Measurements from ENCODE around the gene STX18.

STX18 gene

GRCh38 chr4:4446434-4446833, 95.4 kb downstream of the STX18 start:
- Histone ChIP-seq H3K4me1 (ENCODE audit: control insufficient read depth, insufficient read depth, low read length) (no peaks in the 10 kb centered on the region), H3K27me3 (ENCODE audit: control insufficient read depth, insufficient read depth, low read length) (no peaks in the 10 kb centered on the region), H3K4me3 (ENCODE audit: low read length) (no peak overlapping the region), H3K9me3 (ENCODE audit: control insufficient read depth, insufficient read depth, low read length) (no peaks in the 10 kb centered on the region), H3K36me3 (ENCODE audit: control insufficient read depth, insufficient read depth, low read length) (no peaks in the 10 kb centered on the region), H3K27ac (ENCODE audit: low read length) (no peak overlapping the region)
- DNase-seq (ENCODE audit: low read depth, low spot score), result no peak

GRCh38 chr4:4443821-4444220, 98.0 kb downstream of the STX18 start:
- no peak for DNase-seq (ENCODE audit: low read depth, low spot score)
- no peak overlapping the region for H3K4me3 ChIP-seq (ENCODE audit: low read length)
- no peak overlapping the region for H3K27ac ChIP-seq (ENCODE audit: low read length)
- no peaks in the 10 kb centered on the region for H3K36me3 ChIP-seq (ENCODE audit: control insufficient read depth, insufficient read depth, low read length)
- WGBS (ENCODE audit: insufficient coverage, insufficient read length), result no CpG with 5 or more reads among the region's 2 CpGs
- no peaks in the 10 kb centered on the region for H3K9me3 ChIP-seq (ENCODE audit: control insufficient read depth, insufficient read depth, low read length)
- no peaks in the 10 kb centered on the region for H3K4me1 ChIP-seq (ENCODE audit: control insufficient read depth, insufficient read depth, low read length)
- no peaks in the 10 kb centered on the region for H3K27me3 ChIP-seq (ENCODE audit: control insufficient read depth, insufficient read depth, low read length)

- no peak for DNase-seq (ENCODE audit: low read depth, low spot score)
- no CpG with 5 or more reads among the region's 2 CpGs for WGBS (ENCODE audit: insufficient coverage, insufficient read length)
- Histone ChIP-seq H3K27ac (ENCODE audit: low read length) (no peak overlapping the region), H3K9me3 (ENCODE audit: control insufficient read depth, insufficient read depth, low read length) (no peaks in the 10 kb centered on the region), H3K4me3 (ENCODE audit: low read length) (no peak overlapping the region), H3K36me3 (ENCODE audit: control insufficient read depth, insufficient read depth, low read length) (no peaks in the 10 kb centered on the region), H3K4me1 (ENCODE audit: control insufficient read depth, insufficient read depth, low read length) (no peaks in the 10 kb centered on the region), H3K27me3 (ENCODE audit: control insufficient read depth, insufficient read depth, low read length) (no peaks in the 10 kb centered on the region)
These were observed 101.4 kb downstream of the STX18 start for GRCh38 chr4:4440333-4441061.

- Histone ChIP-seq H3K9me3 (ENCODE audit: control insufficient read depth, insufficient read depth, low read length) (no peaks in the 10 kb centered on the region), H3K27me3 (ENCODE audit: control insufficient read depth, insufficient read depth, low read length) (no peaks in the 10 kb centered on the region), H3K4me1 (ENCODE audit: control insufficient read depth, insufficient read depth, low read length) (no peaks in the 10 kb centered on the region), H3K27ac (ENCODE audit: low read length) (no peak overlapping the region), H3K36me3 (ENCODE audit: control insufficient read depth, insufficient read depth, low read length) (no peaks in the 10 kb centered on the region), H3K4me3 (ENCODE audit: low read length) (no peak overlapping the region)
- no peak for DNase-seq (ENCODE audit: low read depth, low spot score)
- no CpG with 5 or more reads among the region's 4 CpGs for WGBS (ENCODE audit: insufficient coverage, insufficient read length)
These were observed 102.1 kb downstream of the STX18 start for GRCh38 chr4:4439782-4440181.

GRCh38 chr4:4438891-4439290, 103.0 kb downstream of the STX18 start:
- H3K9me3 ChIP-seq (ENCODE audit: control insufficient read depth, insufficient read depth, low read length), result no peaks in the 10 kb centered on the region

GRCh38 chr4:4437798-4438470, 103.9 kb downstream of the STX18 start:
- no peaks in the 10 kb centered on the region for H3K36me3 ChIP-seq (ENCODE audit: control insufficient read depth, insufficient read depth, low read length)
- WGBS (ENCODE audit: insufficient coverage, insufficient read length), result no CpG with 5 or more reads among the region's 13 CpGs
- H3K27me3 ChIP-seq (ENCODE audit: control insufficient read depth, insufficient read depth, low read length), result no peaks in the 10 kb centered on the region
- DNase-seq (ENCODE audit: low read depth, low spot score), result no peak
- no peak overlapping the region for H3K4me3 ChIP-seq (ENCODE audit: low read length)
- no peak overlapping the region for H3K27ac ChIP-seq (ENCODE audit: low read length)
- no peaks in the 10 kb centered on the region for H3K4me1 ChIP-seq (ENCODE audit: control insufficient read depth, insufficient read depth, low read length)
- no peaks in the 10 kb centered on the region for H3K9me3 ChIP-seq (ENCODE audit: control insufficient read depth, insufficient read depth, low read length)

More at GRCh38 chr4:4438891-4439290, 103.0 kb downstream of the STX18 start:
- no peak for DNase-seq (ENCODE audit: low read depth, low spot score)
- Histone ChIP-seq H3K36me3 (ENCODE audit: control insufficient read depth, insufficient read depth, low read length) (no peaks in the 10 kb centered on the region), H3K27ac (ENCODE audit: low read length) (no peak overlapping the region), H3K4me1 (ENCODE audit: control insufficient read depth, insufficient read depth, low read length) (no peaks in the 10 kb centered on the region), H3K27me3 (ENCODE audit: control insufficient read depth, insufficient read depth, low read length) (no peaks in the 10 kb centered on the region), H3K4me3 (ENCODE audit: low read length) (no peak overlapping the region)

GRCh38 chr4:4436244-4436823, 105.5 kb downstream of the STX18 start:
- Histone ChIP-seq H3K4me3 (ENCODE audit: low read length) (no peak overlapping the region), H3K27ac (ENCODE audit: low read length) (no peak overlapping the region), H3K9me3 (ENCODE audit: control insufficient read depth, insufficient read depth, low read length) (no peaks in the 10 kb centered on the region), H3K27me3 (ENCODE audit: control insufficient read depth, insufficient read depth, low read length) (no peaks in the 10 kb centered on the region), H3K4me1 (ENCODE audit: control insufficient read depth, insufficient read depth, low read length) (no peaks in the 10 kb centered on the region), H3K36me3 (ENCODE audit: control insufficient read depth, insufficient read depth, low read length) (no peaks in the 10 kb centered on the region)
- no CpG with 5 or more reads among the region's 2 CpGs for WGBS (ENCODE audit: insufficient coverage, insufficient read length)
- no peak for DNase-seq (ENCODE audit: low read depth, low spot score)

GRCh38 chr4:4433941-4434340, 107.9 kb downstream of the STX18 start:
- Histone ChIP-seq H3K27me3 (ENCODE audit: control insufficient read depth, insufficient read depth, low read length) (no peaks in the 10 kb centered on the region), H3K4me3 (ENCODE audit: low read length) (no peak overlapping the region), H3K9me3 (ENCODE audit: control insufficient read depth, insufficient read depth, low read length) (no peaks in the 10 kb centered on the region), H3K36me3 (ENCODE audit: control insufficient read depth, insufficient read depth, low read length) (no peaks in the 10 kb centered on the region), H3K4me1 (ENCODE audit: control insufficient read depth, insufficient read depth, low read length) (no peaks in the 10 kb centered on the region), H3K27ac (ENCODE audit: low read length) (no peak overlapping the region)
- no CpG with 5 or more reads among the region's 4 CpGs for WGBS (ENCODE audit: insufficient coverage, insufficient read length)
- no peak for DNase-seq (ENCODE audit: low read depth, low spot score)

- Histone ChIP-seq H3K27me3 (ENCODE audit: control insufficient read depth, insufficient read depth, low read length) (no peaks in the 10 kb centered on the region), H3K27ac (ENCODE audit: low read length) (no peak overlapping the region), H3K4me3 (ENCODE audit: low read length) (no peak overlapping the region), H3K4me1 (ENCODE audit: control insufficient read depth, insufficient read depth, low read length) (peaks cover 4% of the 10 kb centered on the region), H3K36me3 (ENCODE audit: control insufficient read depth, insufficient read depth, low read length) (no peaks in the 10 kb centered on the region), H3K9me3 (ENCODE audit: control insufficient read depth, insufficient read depth, low read length) (no peaks in the 10 kb centered on the region)
- no peak for DNase-seq (ENCODE audit: low read depth, low spot score)
- WGBS (ENCODE audit: insufficient coverage, insufficient read length), result no CpG with 5 or more reads among the region's 11 CpGs
These were observed 109.3 kb downstream of the STX18 start for GRCh38 chr4:4432341-4433125.

- Histone ChIP-seq H3K9me3 (ENCODE audit: control insufficient read depth, insufficient read depth, low read length) (no peaks in the 10 kb centered on the region), H3K27me3 (ENCODE audit: control insufficient read depth, insufficient read depth, low read length) (no peaks in the 10 kb centered on the region), H3K27ac (ENCODE audit: low read length) (no peak overlapping the region), H3K4me1 (ENCODE audit: control insufficient read depth, insufficient read depth, low read length) (peaks cover 14% of the 10 kb centered on the region), H3K4me3 (ENCODE audit: low read length) (no peak overlapping the region), H3K36me3 (ENCODE audit: control insufficient read depth, insufficient read depth, low read length) (no peaks in the 10 kb centered on the region)
- peak; percentile 48 for DNase-seq (ENCODE audit: low read depth, low spot score)
- WGBS (ENCODE audit: insufficient coverage, insufficient read length), result no CpG with 5 or more reads among the region's 7 CpGs
These were observed 111.2 kb downstream of the STX18 start for GRCh38 chr4:4430492-4431195.
